GM10248 (cell line): Measurements from ENCODE around the gene G2E3.
"Not testable (repeated sequence)": the region's sequence is repeated elsewhere in the genome, so short reads cannot be mapped to it uniquely, and the experiment has no call there.

Experiments used
- CTCF ChIA-PET: fragments of 300-600 bp; sonication (Branson Sonifier 250); formaldehyde crosslinking; extraction: SDS; loops from one replicate; lab custom pipeline; 2021; ENCODE audit warnings: antibody characterized with exemption; lab: Yijun Ruan, JAX
- POLR2A ChIA-PET: fragments of 350-650 bp; sonication (Branson Sonifier 250); formaldehyde crosslinking; extraction: SDS; loops from one replicate; lab custom pipeline; 2020; ENCODE audit warnings: antibody characterized with exemption; lab: Yijun Ruan, JAX
- DNase-seq: peaks from one replicate; pipeline ENCODE4 v3.0.0; 2012; ENCODE audit errors: extremely low spot score
- CTCF ChIP-seq: IDR thresholded peaks from 2 replicates; pipeline ENCODE4 v1.5.1; 2012; ENCODE audit warnings: mild to moderate bottlenecking, low read depth; ENCODE audit errors: extremely low read depth, missing control alignments, control extremely low read depth

Gene G2E3

GRCh38 chr14:30641207-30641606 is 82.2 kb downstream of the G2E3 start:
- CTCF ChIA-PET = no interaction called here
- POLR2A ChIA-PET = no interaction called here
- no peak for TF ChIP-seq CTCF
- no peak for DNase-seq

GRCh38 chr14:30644462-30644861 is 85.5 kb downstream of the G2E3 start:
- CTCF ChIA-PET = interaction anchor here (1.5 kb wide), 1 partner anchor 12 kb away, joined by 3 read pairs; no protein-coding TSS in a partner anchor
- POLR2A ChIA-PET, DNase-seq: not testable (repeated sequence)

DNA sequence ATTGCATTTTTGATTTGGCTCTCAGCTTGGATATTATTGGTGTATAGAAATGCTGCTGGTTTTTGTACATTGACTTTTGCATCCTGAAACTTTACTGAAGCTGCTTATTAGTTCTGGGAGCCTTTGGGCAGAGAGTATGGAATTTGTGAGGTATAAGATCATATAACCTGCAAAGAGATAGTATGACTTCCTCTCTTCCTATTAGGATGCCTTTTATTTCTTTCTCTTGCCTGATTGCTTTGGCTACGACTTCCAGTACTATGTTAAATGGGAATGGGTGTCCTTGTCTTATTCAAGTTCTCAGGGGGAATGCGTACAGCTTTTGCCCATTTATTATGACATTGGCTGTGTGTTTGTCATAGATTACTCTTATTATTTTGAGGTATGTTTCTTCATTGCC is 86.6 kb downstream of the G2E3 start:
- ChIA-PET CTCF (interaction anchor here (1.1 to 1.5 kb wide), 2 partner anchors 9 to 13 kb away, joined by 5 to 6 read pairs; no protein-coding TSS in a partner anchor), POLR2A (no interaction called here)
- no peak for DNase-seq
- TF ChIP-seq CTCF = no peak

DNA sequence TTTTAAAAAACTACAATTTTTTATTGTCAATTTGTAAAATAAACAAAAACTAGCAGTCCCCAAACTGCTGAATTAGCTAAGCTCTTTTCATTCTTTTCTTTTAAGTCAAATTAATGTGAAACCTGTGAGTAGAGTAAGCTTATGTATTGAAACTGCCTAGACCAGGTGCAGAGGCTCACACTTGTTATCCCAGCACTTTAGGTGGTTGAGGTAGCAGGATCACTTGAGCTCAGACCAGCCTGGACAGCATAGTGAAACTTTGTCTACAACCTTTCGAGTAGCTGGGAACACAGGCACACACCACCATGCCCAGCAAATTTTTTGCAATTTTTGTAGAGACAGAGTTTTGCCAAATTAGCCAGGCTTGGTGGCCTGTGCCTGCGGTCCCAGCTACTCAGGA is 89.5 kb downstream of the G2E3 start:
- no peak for TF ChIP-seq CTCF
- POLR2A ChIA-PET = no interaction called here
- CTCF ChIA-PET = interaction anchor here (1.0 to 1.3 kb wide), 2 partner anchors 8 to 9 kb away, joined by 3 to 4 read pairs; no protein-coding TSS in a partner anchor
- no peak for DNase-seq

- ChIA-PET CTCF (interaction anchor here (1.7 kb wide), 1 partner anchor 20 kb away, joined by 5 read pairs; no protein-coding TSS in a partner anchor), POLR2A (no interaction called here)
- TF ChIP-seq CTCF = no peak
- no peak for DNase-seq
Measured at GRCh38 chr14:30651937-30652336, 93.0 kb downstream of the G2E3 start.

GRCh38 chr14:30655124-30655523 is 96.2 kb downstream of the G2E3 start:
- DNase-seq = no peak
- TF ChIP-seq CTCF = no peak
- ChIA-PET CTCF (interaction anchor here (0.7 to 1.8 kb wide), 4 partner anchors 9 to 243 kb away, joined by 3 to 5 read pairs (median 4); no protein-coding TSS in a partner anchor), POLR2A (interaction anchor here (0.6 kb wide), 1 partner anchor 44 kb away, joined by 3 read pairs; no protein-coding TSS in a partner anchor)

DNA sequence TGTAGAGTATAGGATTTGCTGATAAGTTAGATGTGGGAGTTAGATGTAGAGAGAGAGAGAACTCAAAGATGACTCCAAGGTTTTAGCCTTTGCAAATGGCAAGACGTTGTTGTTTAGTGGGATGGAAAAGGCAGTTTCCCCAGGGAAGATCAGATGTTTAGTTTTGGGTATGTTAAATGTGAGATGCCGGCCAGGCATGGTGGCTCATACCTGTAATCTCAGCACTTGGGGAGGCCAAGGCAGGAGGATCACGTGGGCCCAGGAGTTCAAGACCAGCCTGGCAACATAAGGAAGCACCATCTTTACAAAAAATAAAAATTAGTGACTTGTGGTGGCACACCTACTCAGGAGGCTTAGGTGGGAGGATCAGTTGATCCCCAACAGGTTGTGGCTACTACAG is 96.7 kb downstream of the G2E3 start:
- CTCF ChIA-PET = interaction anchor here (0.7 to 1.7 kb wide), 2 partner anchors 26 to 105 kb away, joined by 3 to 4 read pairs; no protein-coding TSS in a partner anchor
- no peak for DNase-seq
- POLR2A ChIA-PET = no interaction called here
- TF ChIP-seq CTCF = no peak
